ENCODE measurements around the gene SLC6A18.

DNA sequence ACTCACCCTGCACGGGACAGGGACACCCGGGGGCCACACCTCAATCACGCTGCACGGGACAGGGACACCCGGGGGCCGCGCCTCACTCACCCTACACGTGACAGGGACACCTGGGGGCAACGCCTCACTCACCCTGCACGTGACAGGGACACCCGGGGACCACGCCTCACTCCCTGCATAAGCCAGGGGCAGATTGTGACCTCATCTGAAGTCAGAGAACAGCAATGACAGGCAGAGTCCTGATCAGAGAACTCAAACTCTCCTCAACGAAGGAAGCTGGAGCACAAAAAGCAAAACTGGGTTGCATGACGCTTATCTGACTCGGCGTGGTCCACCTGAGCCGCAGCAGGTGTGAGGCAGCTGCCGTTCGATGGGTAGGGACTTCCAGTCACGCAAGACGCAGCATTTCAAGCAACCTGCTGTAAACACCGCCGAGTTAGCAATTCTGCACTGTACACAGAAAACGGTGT lies 66.5 kb downstream of the SLC6A18 start:
- TF ChIP-seq POLR2AphosphoS5 (IDR thresholded peaks at IDR 0.05; ENCODE audit: borderline replicate concordance, low read depth, low read length) (no peak), EZH2 (IDR thresholded peaks at IDR 0.05) (no peak)

All from SK-N-MC (cell line).